ENCODE data around the gene MESP1.

MESP1 gene

DNA sequence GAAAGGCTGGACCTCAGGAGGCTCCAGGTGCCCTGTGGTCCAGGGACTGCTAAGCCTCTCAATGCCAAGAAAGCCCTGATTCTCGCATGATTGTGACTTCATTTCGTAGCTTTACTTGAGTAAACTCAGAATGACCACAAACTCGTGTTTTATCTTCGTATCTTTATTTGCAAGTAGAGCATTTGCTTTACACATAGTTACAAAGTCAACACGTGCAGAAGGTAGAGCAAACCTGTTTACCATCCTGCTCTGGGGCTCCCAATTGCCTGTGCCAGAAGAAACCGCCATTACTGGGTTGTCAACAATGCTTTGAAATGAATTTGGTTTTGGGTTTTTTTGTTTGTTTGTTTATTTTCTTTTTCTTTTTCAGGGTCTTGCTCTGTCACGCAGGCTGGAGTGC, 5.8 kb upstream of the MESP1 start:
- Histone ChIP-seq H3K9me3 (replicated peaks; ENCODE audit: insufficient read depth, low read length) (no peaks in the 10 kb centered on the region), H3K9me2 (replicated peaks; ENCODE audit: insufficient read depth, low read length) (no peaks in the 10 kb centered on the region), H3F3A (ENCODE audit: insufficient read depth, low read length) (peaks cover 16% of the 10 kb centered on the region), H3K36me3 (replicated peaks; ENCODE audit: insufficient read depth, low read length) (no peaks in the 10 kb centered on the region), H4K20me1 (ENCODE audit: insufficient read depth, low read length) (no peaks in the 10 kb centered on the region), H3K4me1 (ENCODE audit: low read length) (peaks cover 20% of the 10 kb centered on the region), H3K9ac (ENCODE audit: low read length) (no peak overlapping the region), H3K27me3 (replicated peaks; ENCODE audit: insufficient read depth, low read length) (no peaks in the 10 kb centered on the region), H3K79me2 (ENCODE audit: low read length) (no peaks in the 10 kb centered on the region), H3K4me2 (ENCODE audit: low read depth, low read length) (no peak overlapping the region), H3K4me3 (ENCODE audit: low read length) (no peak overlapping the region), H3K27ac (ENCODE audit: low read length) (no peak overlapping the region), H2AFZ (ENCODE audit: low read length) (no peak overlapping the region)
- no peak for TF ChIP-seq EZH2phosphoT487 (IDR thresholded peaks at IDR 0.05; ENCODE audit: low read length)
- TF ChIP-seq, protein P1, sequence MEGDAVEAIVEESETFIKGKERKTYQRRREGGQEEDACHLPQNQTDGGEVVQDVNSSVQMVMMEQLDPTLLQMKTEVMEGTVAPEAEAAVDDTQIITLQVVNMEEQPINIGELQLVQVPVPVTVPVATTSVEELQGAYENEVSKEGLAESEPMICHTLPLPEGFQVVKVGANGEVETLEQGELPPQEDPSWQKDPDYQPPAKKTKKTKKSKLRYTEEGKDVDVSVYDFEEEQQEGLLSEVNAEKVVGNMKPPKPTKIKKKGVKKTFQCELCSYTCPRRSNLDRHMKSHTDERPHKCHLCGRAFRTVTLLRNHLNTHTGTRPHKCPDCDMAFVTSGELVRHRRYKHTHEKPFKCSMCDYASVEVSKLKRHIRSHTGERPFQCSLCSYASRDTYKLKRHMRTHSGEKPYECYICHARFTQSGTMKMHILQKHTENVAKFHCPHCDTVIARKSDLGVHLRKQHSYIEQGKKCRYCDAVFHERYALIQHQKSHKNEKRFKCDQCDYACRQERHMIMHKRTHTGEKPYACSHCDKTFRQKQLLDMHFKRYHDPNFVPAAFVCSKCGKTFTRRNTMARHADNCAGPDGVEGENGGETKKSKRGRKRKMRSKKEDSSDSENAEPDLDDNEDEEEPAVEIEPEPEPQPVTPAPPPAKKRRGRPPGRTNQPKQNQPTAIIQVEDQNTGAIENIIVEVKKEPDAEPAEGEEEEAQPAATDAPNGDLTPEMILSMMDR (IDR thresholded peaks at IDR 0.05; ENCODE audit: low read length): no peak
- no peak for TF ChIP-seq EZH2 (optimal IDR thresholded peaks at IDR 0.05; ENCODE audit: low read depth, low read length)
- no peak for DNase-seq

DNA sequence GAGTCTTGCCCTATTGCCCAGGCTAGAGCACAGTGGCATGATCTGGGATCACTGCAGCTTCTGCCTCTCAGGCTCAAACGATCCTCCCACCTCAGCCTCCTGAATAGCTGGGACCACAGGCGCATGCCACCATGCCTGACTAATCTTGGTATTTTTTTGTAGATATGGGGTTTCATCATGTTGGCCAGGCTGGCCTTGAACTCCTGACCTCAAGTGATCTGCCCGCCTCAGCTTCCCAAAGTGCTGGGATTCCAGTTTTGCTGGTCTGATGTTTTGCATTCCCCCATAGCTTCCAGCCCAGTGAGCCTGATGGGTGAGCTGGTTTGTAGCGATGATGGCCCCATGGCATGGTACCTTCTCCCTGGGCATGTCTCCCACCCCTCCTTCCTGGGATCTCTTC, 4.7 kb upstream of the MESP1 start:
- TF ChIP-seq EZH2 (optimal IDR thresholded peaks at IDR 0.05; ENCODE audit: low read depth, low read length) (no peak), EZH2phosphoT487 (IDR thresholded peaks at IDR 0.05; ENCODE audit: low read length) (no peak)
- TF ChIP-seq, protein P1 (IDR thresholded peaks at IDR 0.05; ENCODE audit: low read length): no peak
- Histone ChIP-seq H2AFZ (ENCODE audit: low read length) (no peak overlapping the region), H3K36me3 (replicated peaks; ENCODE audit: insufficient read depth, low read length) (no peaks in the 10 kb centered on the region), H3K9me3 (replicated peaks; ENCODE audit: insufficient read depth, low read length) (no peaks in the 10 kb centered on the region), H3K9me2 (replicated peaks; ENCODE audit: insufficient read depth, low read length) (no peaks in the 10 kb centered on the region), H3K4me3 (ENCODE audit: low read length) (no peak overlapping the region), H3K27ac (ENCODE audit: low read length) (no peak overlapping the region), H3K9ac (ENCODE audit: low read length) (no peak overlapping the region), H3K4me2 (ENCODE audit: low read depth, low read length) (no peak overlapping the region), H3K4me1 (ENCODE audit: low read length) (peaks cover 16% of the 10 kb centered on the region), H3K27me3 (replicated peaks; ENCODE audit: insufficient read depth, low read length) (no peaks in the 10 kb centered on the region), H4K20me1 (ENCODE audit: insufficient read depth, low read length) (no peaks in the 10 kb centered on the region), H3F3A (ENCODE audit: insufficient read depth, low read length) (0 out of 2 replicates have a peak, but pooled peaks cover 4% of the 10 kb centered on the region), H3K79me2 (ENCODE audit: low read length) (no peaks in the 10 kb centered on the region)
- DNase-seq: no peak

DNA sequence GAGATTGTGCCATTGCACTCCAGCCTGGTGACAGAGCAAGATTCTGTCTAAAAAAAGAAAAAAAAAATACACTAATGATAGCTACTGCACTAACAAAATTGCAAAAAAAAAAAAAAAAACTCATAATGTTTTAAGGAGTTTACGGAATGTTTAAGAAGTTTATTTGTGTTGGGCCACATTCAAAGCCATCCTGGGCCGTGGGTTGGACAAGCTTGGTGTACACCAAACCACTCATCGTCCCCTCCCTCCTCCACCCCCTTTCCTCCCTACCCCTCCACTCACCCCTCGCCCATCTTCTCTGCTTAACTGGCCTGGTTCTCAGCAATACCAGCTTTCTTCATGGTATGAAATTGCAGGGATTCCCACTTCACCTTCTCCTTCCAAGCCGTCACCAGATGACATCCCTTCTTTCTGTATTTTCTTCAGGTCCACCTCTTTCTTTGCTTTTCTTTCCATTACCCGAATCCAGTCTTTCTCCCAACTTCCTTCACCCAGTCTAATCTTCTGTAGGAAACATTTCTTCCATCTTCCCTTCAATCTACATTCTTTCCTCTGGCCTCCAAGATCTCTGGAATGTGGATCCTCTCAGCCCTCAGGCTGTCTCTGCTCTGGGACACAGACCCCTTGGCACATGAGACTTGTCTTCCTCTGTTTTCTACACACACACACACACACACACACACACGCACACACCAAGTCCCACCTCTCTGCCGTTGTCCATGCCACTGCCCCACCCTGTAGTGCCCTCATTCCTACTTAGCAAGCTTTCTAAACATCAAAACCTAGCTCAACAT, 3.5 kb upstream of the MESP1 start:
- H3K79me2 ChIP-seq (ENCODE audit: low read length): peaks cover 4% of the 10 kb centered on the region
- no peak for DNase-seq
- no peaks in the 10 kb centered on the region for H3K27me3 ChIP-seq (replicated peaks; ENCODE audit: insufficient read depth, low read length)
- H3K9me3 ChIP-seq (replicated peaks; ENCODE audit: insufficient read depth, low read length): no peaks in the 10 kb centered on the region
- no peak overlapping the region for H3K9ac ChIP-seq (ENCODE audit: low read length)
- H3K36me3 ChIP-seq (replicated peaks; ENCODE audit: insufficient read depth, low read length): no peaks in the 10 kb centered on the region
- H3K4me1 ChIP-seq (ENCODE audit: low read length): peaks cover 14% of the 10 kb centered on the region
- TF ChIP-seq, protein P1 (IDR thresholded peaks at IDR 0.05; ENCODE audit: low read length): no peak
- TF ChIP-seq EZH2 (optimal IDR thresholded peaks at IDR 0.05; ENCODE audit: low read depth, low read length): no peak
- no peak for TF ChIP-seq EZH2phosphoT487 (IDR thresholded peaks at IDR 0.05; ENCODE audit: low read length)
- no peaks in the 10 kb centered on the region for H3F3A ChIP-seq (ENCODE audit: insufficient read depth, low read length)
- H3K4me3 ChIP-seq (ENCODE audit: low read length): no peak overlapping the region
- H2AFZ ChIP-seq (ENCODE audit: low read length): no peak overlapping the region
- H4K20me1 ChIP-seq (ENCODE audit: insufficient read depth, low read length): no peaks in the 10 kb centered on the region
- H3K4me2 ChIP-seq (ENCODE audit: low read depth, low read length): no peak overlapping the region
- H3K27ac ChIP-seq (ENCODE audit: low read length): no peak overlapping the region
- no peaks in the 10 kb centered on the region for H3K9me2 ChIP-seq (replicated peaks; ENCODE audit: insufficient read depth, low read length)
